HG02938 (cell line): ENCODE results near the gene PADI6.

Experiments used
- ATAC-seq: cut with Tn5 transposase; IDR thresholded peaks from one replicate; pipeline ENCODE4 v1.9.1; 2021; ENCODE audit warnings: mild to moderate bottlenecking, moderate library complexity; ENCODE audit not compliant: unreplicated experiment

Gene PADI6

DNA sequence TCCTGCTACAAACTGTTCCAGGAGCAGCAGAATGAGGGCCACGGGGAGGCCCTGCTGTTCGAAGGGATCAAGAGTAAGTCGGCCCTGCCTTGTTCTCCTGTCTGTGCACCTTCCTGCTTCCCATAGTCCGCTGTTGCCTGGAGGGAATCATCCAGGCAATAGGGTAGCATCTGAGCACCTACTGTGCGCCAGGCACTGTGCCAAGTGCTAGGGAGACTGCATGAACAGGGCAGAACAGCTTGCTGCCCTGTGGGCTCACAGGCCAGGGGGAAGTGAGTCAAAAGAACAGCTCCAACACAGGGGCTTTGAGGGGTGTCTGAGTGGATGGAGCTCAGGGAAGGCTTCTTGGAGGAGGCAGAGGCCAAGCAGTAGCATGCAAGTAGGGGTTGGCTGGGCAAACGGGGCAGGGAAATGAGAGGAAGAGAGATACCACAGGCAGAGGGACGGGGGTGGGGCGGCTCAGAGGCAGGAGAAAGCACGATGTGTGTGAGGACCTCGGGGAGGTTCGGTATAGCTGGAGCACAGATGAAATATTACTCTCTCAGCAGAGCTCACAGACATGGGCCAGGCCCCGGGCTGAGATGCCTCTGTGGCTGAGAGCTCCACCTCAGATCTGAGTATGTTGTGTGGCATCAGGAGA, 15.5 kb upstream of the PADI6 start:
- no peak for ATAC-seq

DNA sequence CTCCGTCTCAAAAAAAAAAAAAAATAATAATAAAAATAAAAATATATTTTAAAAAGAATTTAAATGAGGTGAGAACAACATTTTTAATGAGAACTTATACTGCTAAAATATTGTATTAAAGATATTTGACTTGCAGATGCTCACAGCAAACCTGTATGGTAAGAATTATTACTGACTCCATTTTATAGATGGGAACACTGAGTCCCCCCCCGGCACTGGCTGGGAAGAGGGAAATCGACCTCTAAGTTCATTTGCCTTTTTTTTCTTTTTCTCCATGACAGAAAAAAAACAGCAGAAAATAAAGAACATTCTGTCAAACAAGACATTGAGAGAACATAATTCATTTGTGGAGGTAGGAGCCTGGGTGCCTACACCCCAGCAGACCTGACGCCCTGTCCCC, 13.4 kb upstream of the PADI6 start:
- ATAC-seq, result no peak

DNA sequence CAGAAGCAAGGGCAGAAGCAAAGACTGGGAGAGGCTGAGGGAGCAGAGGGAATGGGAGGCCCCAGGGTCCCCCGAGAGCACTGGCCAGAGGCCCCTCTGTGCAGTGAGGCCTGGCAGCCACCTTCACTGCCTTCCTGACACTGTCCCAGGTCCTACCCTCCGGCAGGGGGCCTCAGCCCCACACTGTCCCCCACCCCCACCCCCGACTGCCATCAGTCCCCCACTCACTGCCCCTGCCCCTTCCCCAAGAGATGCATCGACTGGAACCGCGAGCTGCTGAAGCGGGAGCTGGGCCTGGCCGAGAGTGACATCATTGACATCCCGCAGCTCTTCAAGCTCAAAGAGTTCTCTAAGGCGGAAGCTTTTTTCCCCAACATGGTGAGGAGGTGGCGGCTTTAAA, 13.0 kb upstream of the PADI6 start:
- ATAC-seq, result no peak

DNA sequence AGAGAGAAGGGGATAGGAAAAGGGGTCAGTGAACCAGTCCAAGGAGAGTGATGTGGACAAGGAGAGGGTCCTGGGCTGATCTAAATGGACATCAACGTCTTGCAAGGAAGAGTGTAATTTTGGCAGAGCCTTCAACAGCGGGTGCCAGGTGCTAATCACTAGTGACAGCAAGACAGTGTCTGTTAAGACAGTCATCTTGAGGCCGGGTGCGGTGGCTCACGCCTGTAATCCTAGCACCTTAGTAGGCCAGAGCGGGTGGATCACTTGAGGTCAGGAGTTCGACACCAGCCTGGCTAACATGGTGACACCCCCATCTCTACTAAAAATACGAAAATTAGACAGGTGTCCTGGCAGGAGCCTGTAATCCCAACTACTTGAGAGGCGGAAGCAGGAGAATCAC, 12.2 kb upstream of the PADI6 start:
- no peak for ATAC-seq

DNA sequence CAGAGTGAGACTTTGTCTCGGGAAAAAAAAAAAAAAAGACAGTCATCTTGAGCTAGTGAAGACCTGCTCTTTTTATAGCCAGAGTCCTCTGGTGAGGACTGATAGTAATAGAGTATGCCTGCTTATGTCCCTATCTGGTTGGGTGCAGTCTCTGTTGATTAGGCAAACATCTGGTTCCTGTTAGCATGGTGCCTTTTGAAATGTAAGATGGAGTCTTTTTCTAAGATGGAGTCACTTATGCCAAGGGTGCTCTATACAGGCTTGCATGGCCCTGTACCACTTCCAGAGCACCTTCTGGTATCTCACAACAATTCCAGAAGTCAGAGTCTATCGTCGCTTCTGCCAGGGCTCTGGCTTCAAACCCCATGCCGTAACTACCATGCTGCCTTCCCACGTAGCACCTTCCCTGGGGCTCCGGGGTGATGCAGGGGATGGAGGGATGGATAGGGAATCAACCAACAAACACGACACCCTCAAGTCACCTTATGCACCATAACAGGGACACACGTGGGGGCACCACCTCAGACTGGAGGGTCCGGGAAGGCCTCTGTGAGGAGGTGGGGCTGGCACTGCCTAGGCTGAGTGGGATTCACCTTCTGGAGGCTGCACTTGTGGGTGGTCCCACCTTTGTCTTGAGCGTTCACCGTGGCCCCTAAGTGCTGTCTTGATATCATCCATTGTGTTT, 11.6 kb upstream of the PADI6 start:
- no peak for ATAC-seq

DNA sequence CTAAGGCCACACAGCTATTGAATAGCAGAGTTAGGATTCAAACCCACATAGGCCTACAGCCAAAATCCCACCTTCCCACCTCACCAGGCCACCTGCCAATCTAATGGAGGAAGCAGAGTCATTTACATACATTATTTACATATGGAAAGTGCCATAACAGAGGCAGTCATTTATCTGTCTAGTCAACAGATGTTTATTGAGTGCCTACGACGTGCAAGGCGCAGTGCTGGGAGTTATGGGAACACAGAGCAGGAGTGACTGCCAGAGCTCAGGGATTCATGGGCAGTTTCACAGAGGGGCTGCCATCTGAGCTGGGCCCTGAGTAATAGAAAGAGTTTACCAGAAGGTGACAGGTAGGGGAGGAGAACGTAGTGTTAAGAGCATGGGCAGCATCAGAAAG, 10.3 kb upstream of the PADI6 start:
- no peak for ATAC-seq

DNA sequence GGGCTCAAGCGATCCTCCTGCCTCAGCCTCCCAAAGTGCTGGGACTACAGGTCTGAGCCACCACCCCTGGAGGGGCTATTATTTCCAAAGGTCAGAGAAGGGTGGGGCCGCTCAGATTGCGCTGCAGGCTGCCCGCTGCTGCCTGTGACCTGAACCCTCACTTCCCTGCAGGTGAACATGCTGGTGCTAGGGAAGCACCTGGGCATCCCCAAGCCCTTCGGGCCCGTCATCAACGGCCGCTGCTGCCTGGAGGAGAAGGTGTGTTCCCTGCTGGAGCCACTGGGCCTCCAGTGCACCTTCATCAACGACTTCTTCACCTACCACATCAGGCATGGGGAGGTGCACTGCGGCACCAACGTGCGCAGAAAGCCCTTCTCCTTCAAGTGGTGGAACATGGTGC, 8.6 kb upstream of the PADI6 start:
- no peak for ATAC-seq

DNA sequence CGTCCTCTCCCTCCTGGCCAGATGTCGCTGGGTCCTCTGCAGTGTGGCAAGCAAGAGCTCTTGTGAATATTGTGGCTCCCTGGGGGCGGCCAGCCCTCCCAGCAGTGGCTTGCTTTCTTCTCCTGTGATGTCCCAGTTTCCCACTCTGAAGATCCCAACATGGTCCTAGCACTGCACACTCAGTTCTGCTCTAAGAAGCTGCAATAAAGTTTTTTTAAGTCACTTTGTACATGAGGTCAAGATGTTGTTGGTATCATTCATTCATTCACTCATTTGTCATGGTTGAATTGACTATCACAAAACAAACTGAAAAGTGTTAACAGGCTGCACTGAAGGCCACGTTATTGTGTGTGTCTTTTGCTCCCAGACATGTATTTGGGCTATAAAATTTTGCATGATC, 8.2 kb upstream of the PADI6 start:
- ATAC-seq, result no peak

DNA sequence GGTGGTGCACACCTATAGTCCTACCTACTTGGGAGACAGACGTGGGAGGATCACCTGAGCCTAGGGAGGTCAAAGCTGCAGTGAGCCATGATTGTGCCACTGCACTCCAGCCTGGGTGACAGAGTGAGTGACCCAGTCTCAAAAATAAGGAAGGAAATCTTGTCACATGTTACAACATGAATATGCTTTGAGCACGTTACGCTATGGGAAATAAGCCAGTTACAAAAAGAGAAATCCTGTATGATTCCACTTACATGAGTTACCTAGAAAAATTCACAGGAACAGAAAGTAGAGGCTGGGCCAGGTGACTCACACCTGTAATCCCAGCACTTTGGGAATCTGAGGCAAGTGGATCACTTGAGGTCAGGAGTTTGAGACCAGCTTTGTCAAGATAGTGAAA, 6.7 kb upstream of the PADI6 start:
- no peak for ATAC-seq

DNA sequence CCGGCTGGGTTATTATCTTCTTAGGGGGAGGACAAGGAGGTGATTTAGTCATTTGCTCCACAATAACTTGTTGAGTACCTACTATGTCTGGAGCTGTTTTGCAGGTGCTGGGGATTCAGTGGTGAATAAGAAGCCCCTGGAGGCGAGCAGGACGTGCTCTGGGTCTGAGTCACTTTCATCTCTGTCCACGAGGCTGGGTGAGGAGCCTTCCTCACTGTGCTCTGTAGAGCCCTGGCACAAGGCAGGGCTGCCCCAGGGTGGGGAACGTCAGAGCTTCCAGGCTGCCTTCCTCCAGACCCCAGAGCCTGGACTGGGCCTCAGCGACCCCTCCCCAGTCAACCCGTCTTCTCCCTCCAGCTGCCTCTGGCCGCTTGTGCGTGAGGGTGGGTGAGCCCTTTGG, 2.5 kb upstream of the PADI6 start:
- ATAC-seq, result no peak

DNA sequence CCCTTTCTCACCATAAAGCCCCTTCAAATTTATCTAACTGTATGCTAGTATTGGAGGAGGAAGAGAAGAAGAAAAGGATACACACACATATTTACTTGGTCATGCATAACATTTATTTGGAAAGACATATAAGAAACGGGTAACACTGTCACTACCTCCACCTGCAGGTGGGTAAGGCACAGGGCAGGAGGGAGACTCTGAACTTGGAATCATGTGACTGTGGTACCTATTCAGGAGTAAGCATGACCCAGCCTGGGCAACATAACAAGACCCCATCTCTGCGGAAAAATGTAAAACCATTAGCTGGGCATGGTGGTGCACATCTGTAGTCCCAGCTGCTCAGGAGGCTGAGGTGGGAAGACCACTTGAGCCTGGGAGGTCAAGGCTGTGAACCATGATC, 1.4 kb upstream of the PADI6 start:
- ATAC-seq, result no peak

DNA sequence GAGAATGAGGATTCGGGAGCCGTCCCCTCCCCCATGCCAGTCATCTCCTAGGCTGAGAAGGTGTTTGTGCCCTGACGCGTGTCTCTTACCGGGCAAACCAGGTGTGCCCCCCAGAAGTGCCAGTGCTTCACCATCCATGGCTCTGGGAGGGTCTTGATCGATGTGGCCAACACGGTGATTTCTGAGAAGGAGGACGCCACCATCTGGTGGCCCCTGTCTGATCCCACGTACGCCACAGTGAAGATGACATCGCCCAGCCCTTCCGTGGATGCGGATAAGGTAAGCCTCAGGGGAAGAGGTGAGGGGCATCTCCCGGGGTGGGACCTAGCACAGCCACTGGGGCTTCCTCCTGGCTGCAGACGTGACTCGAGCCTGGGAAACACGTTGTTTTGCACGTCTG, 959 bp downstream of the PADI6 start:
- ATAC-seq, result no peak

DNA sequence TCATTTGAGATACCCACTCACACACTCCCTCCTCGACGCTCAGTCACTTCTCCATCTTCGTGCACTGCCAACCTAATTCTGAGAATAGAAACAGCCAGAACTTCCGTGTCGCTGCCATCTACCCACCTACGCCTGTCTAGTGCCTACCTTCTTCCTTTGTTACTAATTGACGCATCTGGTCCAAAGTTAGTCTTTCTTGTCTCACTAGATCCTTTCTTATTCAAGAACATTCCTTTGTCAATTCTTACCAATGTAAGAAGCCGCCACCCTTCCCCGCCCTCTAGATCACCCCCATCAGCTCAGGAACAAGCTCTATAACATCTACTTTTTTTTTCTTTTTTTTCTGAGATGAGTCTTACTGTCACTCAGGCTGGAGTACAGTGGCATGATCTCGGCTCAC, 3.7 kb downstream of the PADI6 start:
- no peak for ATAC-seq

DNA sequence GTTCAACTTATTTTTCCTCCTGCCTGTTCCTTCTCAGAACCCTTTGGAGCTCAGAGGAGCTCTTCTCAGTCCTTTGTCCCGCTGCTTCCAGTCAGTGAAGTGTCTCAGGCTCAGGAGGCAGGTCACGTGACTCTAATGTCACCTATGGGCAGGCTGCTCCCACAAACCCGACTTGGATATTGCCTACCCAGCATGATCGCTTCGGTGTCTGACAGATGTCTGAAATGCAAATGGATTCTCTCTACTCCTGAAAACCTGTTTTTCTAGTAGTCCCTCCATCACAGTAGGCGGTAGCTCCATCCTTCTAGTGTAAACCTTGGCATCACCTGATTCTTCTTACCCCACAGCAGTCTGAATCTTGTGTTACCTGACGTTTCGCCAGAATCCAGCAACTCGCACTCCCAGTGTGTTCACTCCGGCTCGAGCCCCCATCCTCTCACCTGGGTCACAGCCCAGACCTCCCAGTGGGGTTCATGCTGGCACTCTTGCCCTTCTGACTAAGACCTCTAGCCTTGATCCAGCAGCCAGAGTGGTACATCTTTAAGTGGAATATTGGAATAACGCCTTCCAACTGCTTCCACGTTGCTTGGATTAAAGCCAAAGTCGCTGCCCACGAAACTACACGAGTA, 5.4 kb downstream of the PADI6 start:
- ATAC-seq, result no peak

DNA sequence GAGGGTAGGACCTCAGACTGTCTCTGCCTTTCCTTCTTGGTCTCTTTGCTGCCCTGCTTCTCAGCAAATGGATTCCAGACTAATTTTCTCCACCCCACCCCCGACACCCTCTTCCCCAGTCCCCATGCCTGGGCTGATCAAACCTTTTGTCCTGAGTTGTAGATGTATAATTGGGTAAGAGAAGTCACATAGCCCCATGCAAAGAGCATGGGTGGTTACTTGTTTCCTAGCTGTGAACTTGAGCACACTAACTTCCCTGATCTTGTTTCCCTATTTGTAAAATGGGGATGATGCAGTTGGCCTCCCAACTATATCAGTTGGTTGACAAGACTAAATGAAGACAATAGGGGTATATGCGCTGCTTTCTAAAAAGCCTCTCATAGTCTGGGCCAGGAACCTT, 9.2 kb downstream of the PADI6 start:
- ATAC-seq, result no peak

DNA sequence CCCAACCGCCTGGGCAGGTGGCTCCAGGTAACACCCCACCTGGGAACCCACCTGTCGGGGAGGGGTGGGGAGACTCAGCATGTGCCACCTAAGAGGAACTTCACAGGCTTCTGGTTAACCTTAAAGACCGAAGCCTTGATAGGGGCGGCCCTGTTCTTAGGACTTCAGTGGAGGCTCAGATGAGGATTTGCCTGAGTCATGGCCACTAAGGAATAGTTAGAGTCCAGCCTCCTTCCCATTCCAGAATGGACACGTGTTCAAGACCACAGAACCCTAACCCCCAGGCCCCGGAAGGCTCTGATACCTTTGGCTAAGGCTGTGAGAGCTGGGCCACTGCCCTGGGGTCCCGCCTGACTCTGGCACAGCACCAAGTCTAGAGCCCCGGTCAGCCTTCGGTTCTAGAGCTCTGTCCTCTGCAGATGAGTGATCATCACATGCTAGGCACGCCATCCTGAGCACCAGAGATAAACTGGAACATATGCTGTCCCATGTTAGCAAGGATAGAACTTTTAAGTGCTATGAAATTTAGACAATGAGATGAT, 20.3 kb downstream of the PADI6 start:
- ATAC-seq, result no peak

DNA sequence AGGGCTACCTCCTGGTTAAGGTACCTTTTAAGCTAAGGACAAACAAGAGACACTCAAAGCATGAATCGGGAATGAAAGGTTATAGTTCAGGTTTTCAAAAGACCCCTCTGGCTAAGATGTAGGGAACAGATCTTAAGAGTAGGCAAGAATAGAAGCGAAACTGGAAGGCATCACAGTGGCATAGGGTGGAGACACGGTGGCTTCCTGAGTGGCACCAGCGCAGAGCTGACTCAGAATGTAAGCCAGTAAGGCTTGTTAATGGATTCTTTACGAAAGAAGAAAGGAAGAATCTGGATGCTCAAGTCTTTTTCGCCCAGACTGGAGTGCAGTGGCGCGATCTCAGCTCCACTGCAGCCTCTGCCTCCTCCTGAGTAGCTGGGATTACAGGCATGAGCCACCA, 21.2 kb downstream of the PADI6 start:
- ATAC-seq, result no peak

DNA sequence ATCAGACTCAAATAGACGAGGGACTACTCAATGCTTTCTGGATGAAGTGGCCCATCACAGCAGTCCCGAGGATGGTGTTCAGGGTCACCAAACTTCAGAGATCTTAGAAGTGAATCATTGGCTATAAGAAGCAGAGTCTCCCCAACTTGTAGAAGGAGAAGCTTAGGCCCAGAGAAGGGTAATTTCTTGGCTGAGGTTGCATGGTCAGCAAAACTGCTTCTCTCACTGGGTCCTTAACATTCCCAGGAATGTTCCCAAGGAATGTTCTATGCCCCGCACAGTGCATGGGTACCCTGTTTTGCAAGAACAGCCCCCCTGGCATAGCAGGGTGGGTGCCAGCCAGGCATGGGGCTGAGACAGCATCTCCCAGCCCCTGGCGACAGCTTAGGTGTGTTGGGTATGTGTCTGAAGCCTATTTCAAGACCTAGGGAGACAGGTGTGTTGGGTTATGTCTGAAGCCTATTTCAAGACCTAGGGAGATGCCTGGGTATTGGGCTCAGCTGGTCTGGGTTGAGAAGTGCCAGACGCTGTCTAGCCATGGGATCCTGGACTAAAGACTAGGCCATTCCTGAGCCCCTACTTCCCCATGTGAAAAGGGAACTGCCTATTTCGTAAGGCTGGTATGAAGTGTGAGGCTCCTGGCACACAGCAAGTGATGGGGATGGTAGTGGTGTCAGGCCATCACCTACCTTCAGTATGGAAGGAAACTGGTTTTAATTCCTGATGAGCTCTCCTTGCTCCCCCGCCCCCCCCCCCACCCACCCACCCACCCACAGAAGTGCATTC, 26.1 kb downstream of the PADI6 start:
- ATAC-seq, result no peak

DNA sequence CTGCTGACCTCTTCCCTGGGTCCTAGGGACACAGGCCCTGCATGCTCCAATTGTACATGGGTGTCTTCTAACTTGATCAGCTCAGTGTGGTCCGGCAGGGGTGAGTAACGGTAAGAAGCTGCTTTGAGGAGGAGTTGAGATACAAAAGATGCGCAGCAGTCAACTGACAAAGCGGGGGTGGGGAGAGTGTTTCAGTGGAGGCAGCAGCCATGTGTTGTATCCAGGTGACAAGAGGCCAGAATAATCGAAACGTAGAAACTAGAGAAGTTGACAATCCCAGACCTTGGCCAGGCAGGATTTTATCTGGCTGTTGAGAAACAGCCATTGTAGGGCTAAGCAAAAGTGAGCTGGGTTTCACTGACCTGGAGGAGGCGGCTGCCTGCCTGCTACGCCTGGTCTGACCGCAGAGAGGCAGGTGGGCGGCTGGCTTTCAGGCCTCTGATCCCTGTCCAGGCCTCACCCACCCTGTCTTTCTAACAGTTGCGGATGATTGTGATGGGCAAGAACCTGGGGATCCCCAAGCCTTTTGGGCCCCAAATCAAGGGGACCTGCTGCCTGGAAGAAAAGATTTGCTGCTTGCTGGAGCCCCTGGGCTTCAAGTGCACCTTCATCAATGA, 28.8 kb downstream of the PADI6 start:
- no peak for ATAC-seq

DNA sequence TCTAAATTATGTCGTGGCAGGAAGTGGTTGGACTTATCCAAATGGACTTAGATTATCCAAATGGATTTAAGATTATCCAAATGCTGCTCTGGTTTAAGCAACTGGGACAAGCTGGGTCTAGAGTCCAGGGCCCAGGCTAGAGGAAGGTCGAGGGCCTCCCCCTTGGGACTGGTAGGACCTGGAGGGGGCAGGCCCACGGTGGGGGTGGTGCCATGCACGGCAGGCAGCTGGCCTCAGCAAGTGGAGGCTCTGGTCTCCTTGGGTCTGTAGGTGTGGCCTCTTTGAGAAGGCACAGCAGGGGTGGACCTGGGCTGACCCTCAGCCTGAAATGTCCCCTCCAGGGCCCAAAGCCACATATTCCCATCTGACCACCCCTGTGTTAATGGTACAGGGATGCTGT, 29.8 kb downstream of the PADI6 start:
- no peak for ATAC-seq

DNA sequence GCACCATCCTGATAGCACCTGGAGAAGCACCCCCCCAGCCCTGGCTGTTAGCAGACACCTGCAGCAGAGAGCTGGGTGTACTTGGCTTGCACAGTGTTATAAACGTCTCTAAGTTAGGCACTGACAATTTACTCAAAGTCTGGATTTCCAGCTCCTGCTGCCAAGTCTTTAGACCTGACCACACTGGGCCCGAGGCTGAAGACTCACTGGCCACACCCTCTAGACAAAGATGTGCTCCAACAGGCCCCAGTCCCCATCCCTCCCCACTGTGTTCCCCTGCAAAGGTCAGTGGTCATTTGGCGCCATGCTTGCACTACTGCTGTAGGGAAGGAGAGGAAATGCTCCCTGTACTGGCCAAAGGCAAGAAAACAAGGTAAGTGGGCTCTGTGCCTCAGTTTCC, 31.1 kb downstream of the PADI6 start:
- no peak for ATAC-seq
